ENCODE measurements around the gene NSD2.

NSD2 gene

GRCh38 chr4:1948892-1949436 is 77.8 kb downstream of the NSD2 start:
- Histone ChIP-seq H4K20me1 (ENCODE audit: insufficient read depth, low read length) (peaks cover 61% of the 10 kb centered on the region), H2AFZ (ENCODE audit: low read depth, low read length) (no peak overlapping the region), H3K27me3 (ENCODE audit: insufficient read depth, low read length, poor library complexity) (no peaks in the 10 kb centered on the region), H3K27ac (ENCODE audit: low read length) (no peak overlapping the region), H3K4me3 (ENCODE audit: low read depth in 1 of 2, low read length in 2 of 2) (no peak overlapping the region), H3K36me3 (ENCODE audit: insufficient read depth, low read length) (peaks cover 98% of the 10 kb centered on the region), H3K9ac (ENCODE audit: low read depth, low read length) (no peak overlapping the region), H3K9me3 (ENCODE audit: insufficient read depth, low read length, severe bottlenecking) (no peaks in the 10 kb centered on the region), H3K79me2 (ENCODE audit: insufficient read depth, low read length) (peaks cover 64% of the 10 kb centered on the region), H3K4me1 (ENCODE audit: insufficient read depth, low read length) (no peaks in the 10 kb centered on the region), H3K4me2 (ENCODE audit: insufficient read depth, low read length) (no peak overlapping the region)
- TF ChIP-seq EZH2 (IDR thresholded peaks at IDR 0.05; ENCODE audit: borderline replicate concordance, low read depth, low read length, severe bottlenecking), result no peak
- TF ChIP-seq CTCF (IDR thresholded peaks at IDR 0.05; ENCODE audit: borderline replicate concordance, extremely low read depth, low read length, poor library complexity, severe bottlenecking), result no peak
- DNase-seq (no peak), ATAC-seq (ENCODE audit: insufficient read depth, low read depth) (no peak)

- Histone ChIP-seq H3K36me3 (ENCODE audit: insufficient read depth, low read length) (peaks cover 98% of the 10 kb centered on the region), H3K4me2 (ENCODE audit: insufficient read depth, low read length) (no peak overlapping the region), H3K4me3 (ENCODE audit: low read depth in 1 of 2, low read length in 2 of 2) (no peak overlapping the region), H3K27me3 (ENCODE audit: insufficient read depth, low read length, poor library complexity) (no peaks in the 10 kb centered on the region), H3K9me3 (ENCODE audit: insufficient read depth, low read length, severe bottlenecking) (no peaks in the 10 kb centered on the region), H3K79me2 (ENCODE audit: insufficient read depth, low read length) (peaks cover 61% of the 10 kb centered on the region), H3K9ac (ENCODE audit: low read depth, low read length) (no peak overlapping the region), H3K27ac (ENCODE audit: low read length) (no peak overlapping the region), H2AFZ (ENCODE audit: low read depth, low read length) (no peak overlapping the region), H4K20me1 (ENCODE audit: insufficient read depth, low read length) (peaks cover 61% of the 10 kb centered on the region; the same call in 1 of the 2 replicates), H3K4me1 (ENCODE audit: insufficient read depth, low read length) (no peaks in the 10 kb centered on the region)
- ATAC-seq (ENCODE audit: insufficient read depth, low read depth) (no peak), DNase-seq (no peak)
- TF ChIP-seq EZH2 (IDR thresholded peaks at IDR 0.05; ENCODE audit: borderline replicate concordance, low read depth, low read length, severe bottlenecking), result no peak
- TF ChIP-seq CTCF (IDR thresholded peaks at IDR 0.05; ENCODE audit: borderline replicate concordance, extremely low read depth, low read length, poor library complexity, severe bottlenecking), result no peak
Observed at GRCh38 chr4:1950369-1950768, 79.2 kb downstream of the NSD2 start.

- H3K9me3 ChIP-seq (ENCODE audit: insufficient read depth, low read length, severe bottlenecking), result no peaks in the 10 kb centered on the region
- peaks cover 61% of the 10 kb centered on the region; the same call in 1 of the 2 replicates for H4K20me1 ChIP-seq (ENCODE audit: insufficient read depth, low read length)
- H3K27ac ChIP-seq (ENCODE audit: low read length), result no peak overlapping the region
- H2AFZ ChIP-seq (ENCODE audit: low read depth, low read length), result no peak overlapping the region
- H3K79me2 ChIP-seq (ENCODE audit: insufficient read depth, low read length), result peaks cover 56% of the 10 kb centered on the region
- no peak for DNase-seq
- no peak overlapping the region for H3K4me3 ChIP-seq (ENCODE audit: low read depth in 1 of 2, low read length in 2 of 2)
- H3K4me1 ChIP-seq (ENCODE audit: insufficient read depth, low read length), result no peaks in the 10 kb centered on the region
- H3K4me2 ChIP-seq (ENCODE audit: insufficient read depth, low read length), result no peak overlapping the region
- TF ChIP-seq EZH2 (IDR thresholded peaks at IDR 0.05; ENCODE audit: borderline replicate concordance, low read depth, low read length, severe bottlenecking) (no peak), CTCF (IDR thresholded peaks at IDR 0.05; ENCODE audit: borderline replicate concordance, extremely low read depth, low read length, poor library complexity, severe bottlenecking) (no peak)
- no peaks in the 10 kb centered on the region for H3K27me3 ChIP-seq (ENCODE audit: insufficient read depth, low read length, poor library complexity)
- peak; percentile 8; the same call in 1 of the 3 replicates for ATAC-seq (ENCODE audit: insufficient read depth, low read depth)
- peaks cover 99% of the 10 kb centered on the region for H3K36me3 ChIP-seq (ENCODE audit: insufficient read depth, low read length)
- no peak overlapping the region for H3K9ac ChIP-seq (ENCODE audit: low read depth, low read length)
Observed at GRCh38 chr4:1952058-1952700, 81.0 kb downstream of the NSD2 start.

All from DND-41 (cell line).